Natural killer cell (primary cell): ENCODE measurements around the gene C19orf38. TPM values are rescaled to one million over a fixed set of nuclear protein-coding genes. Genes with fewer than 3 reads are reported as not detected.
"Not testable (repeated sequence)": the region's sequence is repeated elsewhere in the genome, so short reads cannot be mapped to it uniquely, and the experiment has no call there.

Experiments
- ATAC-seq, 3 donors: fragments of 150-1000 bp in 2 of 3; fragments of 200-7000 bp in 1 of 3; cut with Tn5 transposase; 1 replicate in 1 of 3; 2 replicates in 2 of 3; pipeline ENCODE4 v1.10.0; 2021; ENCODE audit warnings: mild to moderate bottlenecking in 2 of 3, moderate library complexity in 2 of 3
- DNase-seq, 2 donors: peaks; one replicate each; pipeline versions ENCODE4 v3.0.0 to v3.0.0-alpha.2; 2013 to 2021; ENCODE audit warnings: mixed read lengths in 1 of 2
- H3K27ac ChIP-seq: one replicate; pipeline ENCODE4 v1.5.1; 2013; ENCODE audit warnings: mild to moderate bottlenecking, low read length
- H3K27me3 ChIP-seq: one replicate; pipeline ENCODE4 v1.6.1; 2013; ENCODE audit warnings: low read length; ENCODE audit not compliant: control insufficient read depth, insufficient read depth
- H3K36me3 ChIP-seq: one replicate; pipeline ENCODE4 v1.6.1; 2013; ENCODE audit warnings: low read length; ENCODE audit not compliant: control insufficient read depth, insufficient read depth
- H3K4me1 ChIP-seq: one replicate; pipeline ENCODE4 v1.6.1; 2013; ENCODE audit warnings: low read length; ENCODE audit not compliant: control insufficient read depth, insufficient read depth
- H3K4me3 ChIP-seq: one replicate; pipeline ENCODE4 v1.5.1; 2013; ENCODE audit warnings: low read length
- H3K9me3 ChIP-seq: one replicate; pipeline ENCODE4 v1.6.1; 2013; ENCODE audit warnings: low read length; ENCODE audit not compliant: control insufficient read depth, insufficient read depth
- H3K27ac Mint-ChIP-seq, 2 donors: one replicate each; pipeline ENCODE4 v1.8.0; 2022; ENCODE audit warnings: mild to moderate bottlenecking in 2 of 2, mixed read lengths in 2 of 2, moderate library complexity in 1 of 2
- H3K27me3 Mint-ChIP-seq, 2 donors: one replicate each; pipeline ENCODE4 v1.8.0; 2022; ENCODE audit warnings: low read depth in 2 of 2, mixed read lengths in 2 of 2
- H3K36me3 Mint-ChIP-seq: one replicate; pipeline ENCODE4 v1.8.0; 2022; ENCODE audit warnings: mixed read lengths
- H3K4me1 Mint-ChIP-seq, 2 donors: one replicate each; pipeline ENCODE4 v1.8.0; 2022; ENCODE audit warnings: mixed read lengths in 2 of 2
- H3K4me3 Mint-ChIP-seq: one replicate; pipeline ENCODE4 v1.8.0; 2022; ENCODE audit warnings: mild to moderate bottlenecking, moderate library complexity, mixed read lengths
- H3K9me3 Mint-ChIP-seq, 2 donors: one replicate each; pipeline ENCODE4 v1.8.0; 2022; ENCODE audit warnings: mixed read lengths in 2 of 2
- CTCF ChIP-seq: fragments of 200-600 bp; IDR thresholded peaks from one replicate; pipeline ENCODE4 v1.8.0; 2022; ENCODE audit warnings: antibody characterized with exemption
- WGBS: methylation state at CpG from one replicate; pipeline ENCODE4 v1.1.7; 2013; ENCODE audit warnings: missing lambda C conversion rate; ENCODE audit not compliant: insufficient coverage; 5-methylcytosine and 5-hydroxymethylcytosine counted together
- intact Hi-C: fragments of 100-400 bp; cut with micrococcal nuclease; formaldehyde crosslinking; loops from one replicate; pipeline ENCODE4 v1.14.2; 2022
- total RNA-seq, 4 donors: library from RNA; stranded (reverse); fragments of 120-200 nt in 1 of 4; gene quantifications; one replicate each; pipeline versions ENCODE4 v1.2.3 to v1.2.4, GENCODE V29; 2013 to 2022

The C19orf38 gene
- total RNA-seq, 3 donors from 2014 or later (not counting 1 experiment from before 2014, with no cell fraction given): 2.9 to 9.9 (median 6.2) TPM

- H3K27me3 Mint-ChIP-seq: no peaks in the 10 kb centered on the region
- no peaks in the 10 kb centered on the region for H3K36me3 Mint-ChIP-seq
- Histone ChIP-seq H3K27ac (peak overlapping the region; percentile 94), H3K4me3 (peak overlapping the region; percentile 65), H3K4me1 (peaks cover 20% of the 10 kb centered on the region), H3K27me3 (no peaks in the 10 kb centered on the region), H3K9me3 (no peaks in the 10 kb centered on the region), H3K36me3 (peaks cover 23% of the 10 kb centered on the region)
- no peaks in the 10 kb centered on the region for H3K9me3 Mint-ChIP-seq
- WGBS: 71% methylated on average over 32 of the region's 32 CpGs
- TF ChIP-seq CTCF: no peak
- peaks cover 14 to 18% of the 10 kb centered on the region in 2 donors for H3K4me1 Mint-ChIP-seq
- H3K27ac Mint-ChIP-seq: peak overlapping the region; percentile 98 to 100
- DNase-seq (peak in 1 of 2 donors; percentile 29), ATAC-seq (no peak)
- peak overlapping the region; percentile 91 for H3K4me3 Mint-ChIP-seq
- intact Hi-C loops: no loop called here
Measured at GRCh38 chr19:10835089-10835753, 13.0 kb upstream of the C19orf38 start.

GRCh38 chr19:10835754-10836478 lies 12.3 kb upstream of the C19orf38 start, which contains the start of gene TMED1:
Gene TMED1 (minus strand): TSS chr19:10836212. CDS start chr19:10836191, 21 bp downstream.
- H3K36me3 ChIP-seq: peaks cover 18% of the 10 kb centered on the region
- H3K9me3 Mint-ChIP-seq: no peaks in the 10 kb centered on the region
- H3K27ac ChIP-seq: peak within 1 kb of the TSS; percentile 94
- H3K27ac Mint-ChIP-seq: peak within 1 kb of the TSS; percentile 98 to 100
- H3K4me3 Mint-ChIP-seq: peak within 1 kb of the TSS; percentile 91
- no peaks in the 10 kb centered on the region for H3K9me3 ChIP-seq
- peak within 1 kb of the TSS; percentile 65 for H3K4me3 ChIP-seq
- H3K27me3 Mint-ChIP-seq: no peaks in the 10 kb centered on the region
- H3K4me1 ChIP-seq: peaks cover 20% of the 10 kb centered on the region
- under 1% methylated on average over 50 of the region's 50 CpGs for WGBS
- ATAC-seq (peak; percentile 86 to 95 (median 86)), DNase-seq (peak; percentile 94 to 98)
- no peaks in the 10 kb centered on the region for H3K27me3 ChIP-seq
- intact Hi-C loops: loop anchor here (1.0 to 2.0 kb wide), 3 partner anchors 35 to 119 kb away; partner anchors contain the start of gene CARM1
- no peaks in the 10 kb centered on the region for H3K36me3 Mint-ChIP-seq
- H3K4me1 Mint-ChIP-seq: peaks cover 14 to 18% of the 10 kb centered on the region in 2 donors
- no peak for TF ChIP-seq CTCF

GRCh38 chr19:10836479-10837330 lies 11.5 kb upstream of the C19orf38 start:
- intact Hi-C loops: loop anchor here (1.0 to 2.0 kb wide), 3 partner anchors 34 to 119 kb away; partner anchors contain the start of gene CARM1
- Histone ChIP-seq H3K27me3 (no peaks in the 10 kb centered on the region), H3K4me1 (peaks cover 20% of the 10 kb centered on the region), H3K27ac (peak overlapping the region; percentile 94), H3K4me3 (peak overlapping the region; percentile 65), H3K36me3 (peaks cover 13% of the 10 kb centered on the region), H3K9me3 (no peaks in the 10 kb centered on the region)
- Mint-ChIP-seq H3K27me3 (no peaks in the 10 kb centered on the region), H3K27ac (peak overlapping the region; percentile 98 to 100), H3K4me1 (peaks cover 14 to 18% of the 10 kb centered on the region in 2 donors), H3K36me3 (no peaks in the 10 kb centered on the region), H3K9me3 (no peaks in the 10 kb centered on the region), H3K4me3 (peak overlapping the region; percentile 91)
- peak in 1 of 2 donors; percentile 88 for DNase-seq
- no peak for TF ChIP-seq CTCF
- ATAC-seq: peak; percentile 36 to 41 (median 37)
- WGBS: 40% methylated on average over 38 of the region's 38 CpGs

- not testable (repeated sequence) for H3K9me3 ChIP-seq, H3K27ac Mint-ChIP-seq, H3K36me3 Mint-ChIP-seq, H3K4me3 Mint-ChIP-seq, ATAC-seq, DNase-seq, H3K27ac ChIP-seq, H3K9me3 Mint-ChIP-seq, H3K4me3 ChIP-seq, H3K27me3 ChIP-seq, H3K36me3 ChIP-seq, H3K27me3 Mint-ChIP-seq
- intact Hi-C loops: loop anchor here (2.0 kb wide), 1 partner anchor 33 kb away; the partner anchor contains the start of gene CARM1
- 97% methylated on average over 6 of the region's 7 CpGs for WGBS
- peaks cover 20% of the 10 kb centered on the region for H3K4me1 ChIP-seq
- H3K4me1 Mint-ChIP-seq: peaks cover 14 to 18% of the 10 kb centered on the region in 2 donors
Measured at GRCh38 chr19:10837649-10838048, 10.6 kb upstream of the C19orf38 start.
